ENCODE measurements around the gene CLEC3B. TPM values are rescaled to one million over a fixed set of nuclear protein-coding genes. Genes with fewer than 3 reads are reported as not detected.
A peak's percentile ranks its signal among the peaks of the same experiment; 100 is the strongest.

CLEC3B gene
- total RNA-seq, 1 donor = 12.9 TPM

GRCh38 chr3:45002720-45003119 is 23.4 kb upstream of the CLEC3B start:
- no peak for DNase-seq (ENCODE audit: low read depth in 2 of 3, low spot score in 2 of 3)

- no peak for DNase-seq (ENCODE audit: low read depth in 2 of 3, low spot score in 2 of 3)
Measured at GRCh38 chr3:45003406-45003805, 22.7 kb upstream of the CLEC3B start.

GRCh38 chr3:45003859-45004258 is 22.2 kb upstream of the CLEC3B start:
- no peak for DNase-seq (ENCODE audit: low read depth in 2 of 3, low spot score in 2 of 3)

- no peak for DNase-seq (ENCODE audit: low read depth in 2 of 3, low spot score in 2 of 3)
Measured at GRCh38 chr3:45007091-45007490, 19.0 kb upstream of the CLEC3B start.

- no peak for DNase-seq (ENCODE audit: low read depth in 2 of 3, low spot score in 2 of 3)
Measured at GRCh38 chr3:45008117-45008516, 18.0 kb upstream of the CLEC3B start.

- no peak for DNase-seq (ENCODE audit: low read depth in 2 of 3, low spot score in 2 of 3)
Measured at GRCh38 chr3:45009868-45010267, 16.2 kb upstream of the CLEC3B start.

- DNase-seq (ENCODE audit: low read depth in 2 of 3, low spot score in 2 of 3) = peak in 1 of 3 donors; percentile 26
Measured at GRCh38 chr3:45010811-45011333, 15.2 kb upstream of the CLEC3B start.

- peak in 2 of 3 donors; percentile 79 to 93 for DNase-seq (ENCODE audit: low read depth in 2 of 3, low spot score in 2 of 3)
Measured at GRCh38 chr3:45011756-45012508, 14.2 kb upstream of the CLEC3B start.

GRCh38 chr3:45012577-45012976 is 13.5 kb upstream of the CLEC3B start:
- no peak for DNase-seq (ENCODE audit: low read depth in 2 of 3, low spot score in 2 of 3)

GRCh38 chr3:45016916-45017315 is 9.2 kb upstream of the CLEC3B start:
- no peak for DNase-seq (ENCODE audit: low read depth in 2 of 3, low spot score in 2 of 3)

GRCh38 chr3:45017821-45018220 is 8.3 kb upstream of the CLEC3B start:
- DNase-seq (ENCODE audit: low read depth in 2 of 3, low spot score in 2 of 3) = peak in 2 of 3 donors; percentile 48 to 88

GRCh38 chr3:45020534-45020933 is 5.6 kb upstream of the CLEC3B start:
- no peak for DNase-seq (ENCODE audit: low read depth in 2 of 3, low spot score in 2 of 3)

GRCh38 chr3:45021524-45022297 is 4.4 kb upstream of the CLEC3B start:
- DNase-seq (ENCODE audit: low read depth in 2 of 3, low spot score in 2 of 3) = no peak

GRCh38 chr3:45023675-45024074 is 2.4 kb upstream of the CLEC3B start:
- DNase-seq (ENCODE audit: low read depth in 2 of 3, low spot score in 2 of 3) = no peak

- no peak for DNase-seq (ENCODE audit: low read depth in 2 of 3, low spot score in 2 of 3)
Measured at GRCh38 chr3:45024542-45025255, 1.4 kb upstream of the CLEC3B start.

GRCh38 chr3:45026957-45027356 is 854 bp downstream of the CLEC3B start:
- DNase-seq (ENCODE audit: low read depth in 2 of 3, low spot score in 2 of 3) = peak in 1 of 3 donors; percentile 17

- no peak for DNase-seq (ENCODE audit: low read depth in 2 of 3, low spot score in 2 of 3)
Measured at GRCh38 chr3:45027441-45027840, 1.3 kb downstream of the CLEC3B start.

- no peak for DNase-seq (ENCODE audit: low read depth in 2 of 3, low spot score in 2 of 3)
Measured at GRCh38 chr3:45029216-45029615, 3.1 kb downstream of the CLEC3B start.

- DNase-seq (ENCODE audit: low read depth in 2 of 3, low spot score in 2 of 3) = no peak
Measured at GRCh38 chr3:45029661-45030060, 3.6 kb downstream of the CLEC3B start.

- no peak for DNase-seq (ENCODE audit: low read depth in 2 of 3, low spot score in 2 of 3)
Measured at GRCh38 chr3:45031531-45031930, 5.4 kb downstream of the CLEC3B start.

GRCh38 chr3:45032113-45032512 is 6.0 kb downstream of the CLEC3B start:
- DNase-seq (ENCODE audit: low read depth in 2 of 3, low spot score in 2 of 3) = no peak
